Caki2 (cell line): ENCODE data around the gene RAB6B. TPM values are rescaled to one million over a fixed set of nuclear protein-coding genes. Genes with fewer than 3 reads are reported as not detected.

ENCODE experiments used
- DNase-seq: peaks from one replicate; pipeline ENCODE4 v3.0.0-alpha.2; 2015; ENCODE audit warnings: low read depth
- in situ Hi-C: cut with HindIII; loops from 2 replicates; pipeline ENCODE4 v1.10.0; 2016; ENCODE audit warnings: low sequenced_read_pairs, low pct_unique_long_range_greater_than_20kb, mixed read lengths
- total RNA-seq: library from RNA; depleted of rRNA; stranded (reverse); fragments of >200 nt; shearing (Covaris generic); gene quantifications from 2 replicates; pipeline ENCODE4 v1.2.3, GENCODE V29; 2014; ENCODE audit warnings: low replicate concordance

RAB6B gene
- total RNA-seq, 1 experiment from 2014 or later = 0.07 TPM

- DNase-seq = no peak
- in situ Hi-C loops = no loop called here
Observed at GRCh38 chr3:133933097-133934024, 37.7 kb upstream of the RAB6B start.

DNA sequence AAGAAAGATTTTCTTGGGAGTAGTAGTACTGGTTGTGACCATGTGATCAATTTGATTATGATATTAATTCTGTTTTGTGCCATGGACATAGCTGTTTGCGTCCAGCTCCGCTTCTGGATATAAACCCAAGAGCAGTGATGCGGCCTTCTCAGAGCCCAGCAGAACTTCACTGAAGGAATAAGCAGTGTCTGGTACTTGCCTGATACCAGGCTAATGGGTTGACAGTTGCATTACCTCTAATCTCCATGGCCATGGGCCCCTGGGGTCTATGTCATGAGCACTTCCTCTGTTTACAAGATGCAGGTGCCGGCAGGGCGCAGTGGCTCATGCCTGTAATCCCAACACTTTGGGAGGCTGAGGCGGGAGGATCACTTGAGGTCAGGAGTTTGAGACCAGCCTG is 36.3 kb upstream of the RAB6B start:
- in situ Hi-C loops = no loop called here

GRCh38 chr3:133931084-133931483 is 35.4 kb upstream of the RAB6B start:
- DNase-seq = no peak
- in situ Hi-C loops = no loop called here

More for the DNA sequence above, 36.3 kb upstream of the RAB6B start:
- no peak for DNase-seq

GRCh38 chr3:133930341-133930933 is 34.8 kb upstream of the RAB6B start:
- in situ Hi-C loops = no loop called here

DNA sequence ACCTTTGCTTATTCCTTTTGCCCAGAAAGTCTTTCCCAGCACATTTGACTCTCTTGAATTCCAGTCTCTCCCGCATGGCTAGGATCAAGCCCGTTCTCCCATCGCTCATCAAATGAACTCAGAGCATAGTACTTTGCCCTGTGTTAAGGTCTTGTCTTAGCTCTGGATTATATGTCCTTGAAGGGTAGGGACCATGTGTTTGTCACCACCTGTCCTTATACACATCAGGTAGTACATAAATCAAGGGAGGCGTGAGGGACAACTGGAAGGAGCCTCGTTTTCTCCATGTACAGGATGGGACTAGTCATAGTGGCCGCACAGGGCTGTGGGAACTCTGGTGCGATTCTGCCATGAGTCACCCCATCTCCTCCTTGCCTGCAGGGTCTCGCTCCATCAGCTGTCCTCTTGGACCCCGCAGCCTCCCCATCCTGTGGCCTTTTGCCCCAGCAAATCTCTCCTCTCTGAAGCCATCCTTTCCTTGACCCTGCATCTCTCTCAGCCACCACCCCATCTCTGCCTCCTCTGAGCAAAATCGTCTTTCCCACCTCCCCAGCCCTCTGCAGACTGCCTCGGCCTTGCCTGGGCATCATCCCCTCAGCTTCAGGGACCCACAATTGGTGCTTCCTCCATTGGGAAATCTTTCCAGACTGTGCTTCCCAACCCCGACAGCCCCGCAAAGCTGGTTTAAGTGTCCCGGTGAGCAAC is 33.4 kb upstream of the RAB6B start:
- DNase-seq = no peak

More at GRCh38 chr3:133930341-133930933, 34.8 kb upstream of the RAB6B start:
- peak; percentile 33 for DNase-seq

DNA sequence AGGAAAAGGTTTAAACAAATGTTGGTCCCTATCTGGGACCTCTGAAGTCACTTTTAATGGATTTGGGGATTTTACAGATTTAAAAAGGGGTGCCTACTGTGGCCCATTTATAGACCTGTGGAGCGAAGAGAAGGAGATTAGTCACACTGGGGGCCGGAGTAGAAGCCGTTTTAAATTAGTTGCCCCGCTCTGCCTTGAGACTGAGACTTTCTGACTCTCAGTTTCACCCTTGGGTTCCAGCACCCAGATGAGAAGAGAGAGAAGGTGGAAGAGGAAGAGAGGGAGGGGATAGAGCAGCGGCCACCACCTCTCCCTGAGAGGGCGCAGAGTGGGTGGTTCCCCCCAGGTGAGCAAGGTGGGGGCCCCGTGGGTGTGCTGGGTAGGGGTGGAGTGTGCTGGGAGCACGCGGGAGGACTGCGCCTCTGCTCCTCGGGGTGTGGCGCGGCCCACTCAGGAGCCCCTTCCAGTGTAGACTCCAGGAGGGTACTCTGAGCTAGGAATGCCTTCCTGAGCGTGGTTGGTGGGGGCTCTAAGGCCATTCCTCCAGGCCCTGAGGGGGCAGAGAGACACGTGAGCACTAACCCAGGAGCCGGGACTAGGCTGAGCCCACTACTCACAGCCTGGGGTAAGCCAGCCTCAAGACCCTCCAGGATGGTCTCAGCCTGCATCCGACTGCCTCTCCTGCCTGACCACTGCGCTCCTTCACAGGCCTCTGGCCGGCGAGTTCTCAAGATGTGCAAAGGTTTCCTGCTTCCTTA is 32.6 kb upstream of the RAB6B start:
- no peak for DNase-seq
- in situ Hi-C loops = no loop called here

More for the DNA sequence above, 33.4 kb upstream of the RAB6B start:
- in situ Hi-C loops = no loop called here

DNA sequence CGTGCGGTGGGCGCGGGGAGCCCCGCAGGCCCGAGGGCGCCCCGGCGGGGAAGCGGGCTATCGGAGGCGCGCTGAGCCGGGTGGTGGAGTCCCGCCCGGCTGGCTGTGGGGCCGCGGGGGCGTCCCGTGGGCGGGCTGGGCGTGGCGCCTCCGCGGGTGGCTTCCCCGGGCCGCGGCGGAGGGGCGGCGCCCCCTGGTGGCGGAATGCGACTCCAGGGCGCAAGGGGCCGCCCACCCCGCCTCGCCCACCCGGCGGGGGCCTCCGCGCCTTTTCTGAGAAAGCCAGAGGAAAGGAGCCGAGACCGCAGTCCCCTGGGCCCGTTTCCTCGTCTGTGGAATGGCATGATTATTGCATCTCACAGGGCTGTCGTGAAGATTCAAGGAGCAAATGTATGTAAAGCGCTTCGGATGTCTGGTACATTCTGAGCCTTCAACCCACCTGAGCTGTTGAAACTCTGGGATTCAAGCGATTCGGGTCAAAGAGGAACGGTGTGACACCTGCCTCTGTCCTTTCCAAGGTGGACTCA is 31.9 kb upstream of the RAB6B start:
- in situ Hi-C loops = no loop called here
- no peak for DNase-seq

- in situ Hi-C loops = no loop called here
Observed at GRCh38 chr3:133926736-133927539, 31.3 kb upstream of the RAB6B start.

GRCh38 chr3:133925960-133926735 is 30.5 kb upstream of the RAB6B start:
- no peak for DNase-seq
- in situ Hi-C loops = no loop called here

More at GRCh38 chr3:133926736-133927539, 31.3 kb upstream of the RAB6B start:
- DNase-seq = no peak

GRCh38 chr3:133924041-133924440 is 28.4 kb upstream of the RAB6B start:
- in situ Hi-C loops = no loop called here
- no peak for DNase-seq

- in situ Hi-C loops = no loop called here
- no peak for DNase-seq
Observed at GRCh38 chr3:133921592-133921991, 25.9 kb upstream of the RAB6B start.

DNA sequence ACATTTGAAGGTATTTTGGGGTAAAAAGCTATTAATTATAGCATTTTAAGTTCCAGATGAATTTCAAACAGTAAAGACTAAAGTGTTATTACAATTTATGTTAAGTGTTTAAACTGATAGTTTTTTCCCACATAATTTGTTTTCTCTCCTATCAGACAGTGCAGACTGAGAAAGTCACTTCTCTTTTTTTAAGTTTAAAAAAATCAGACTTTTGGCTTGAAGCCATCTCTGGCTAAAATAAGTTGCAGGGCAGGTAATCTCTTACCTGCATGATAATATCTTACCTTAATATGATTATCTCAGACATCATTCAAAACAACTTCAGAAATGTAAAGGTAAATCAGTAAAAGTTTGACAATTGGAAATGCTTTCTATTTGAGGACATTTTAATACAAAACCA is 21.5 kb upstream of the RAB6B start:
- in situ Hi-C loops = no loop called here
- no peak for DNase-seq

DNA sequence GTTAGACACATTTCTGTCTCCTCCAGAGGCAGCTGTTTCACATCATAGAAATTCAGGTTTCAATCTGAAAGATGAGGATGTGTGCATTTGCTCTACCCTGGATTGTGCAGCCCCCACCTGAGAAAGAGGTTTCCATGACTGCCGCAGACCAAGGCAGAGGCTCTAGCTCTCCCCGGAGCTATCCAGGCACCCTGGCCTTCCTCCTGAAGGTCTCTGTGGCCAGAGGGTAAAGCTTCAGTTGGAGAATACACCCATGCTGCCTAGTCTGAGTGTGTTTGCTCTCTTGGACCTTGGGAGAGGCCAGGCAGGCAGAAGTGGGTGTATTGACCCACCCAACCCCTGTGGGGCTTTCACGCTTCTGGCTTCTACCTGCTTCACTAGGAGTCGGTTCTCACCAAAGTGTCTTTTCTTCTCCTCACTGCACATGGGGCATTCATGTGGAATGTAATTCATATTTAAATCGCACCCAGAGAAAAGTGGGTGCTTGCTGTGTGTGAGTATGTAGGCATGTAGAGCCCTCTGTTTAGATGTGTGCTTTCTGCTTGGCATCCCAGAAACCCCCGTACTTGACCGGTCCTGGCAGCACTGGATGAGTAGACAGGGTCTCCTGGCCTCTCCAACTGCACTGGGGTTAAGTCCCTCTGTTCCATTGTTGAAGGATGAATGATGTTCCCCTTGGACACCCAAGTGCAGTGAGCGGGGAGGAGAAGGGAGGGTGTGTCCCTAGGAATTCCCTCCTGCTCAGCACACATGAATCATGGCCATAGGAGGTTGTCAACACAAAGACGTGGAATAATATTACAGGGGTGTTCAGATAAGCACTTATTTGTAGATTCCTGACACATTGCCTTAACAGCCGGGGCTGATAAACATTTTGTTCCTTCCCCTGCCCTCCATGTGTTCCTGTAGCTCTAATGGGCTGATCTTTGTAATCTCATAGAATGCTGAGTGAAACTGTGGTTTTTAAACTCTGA is 20.3 kb upstream of the RAB6B start:
- in situ Hi-C loops = no loop called here
- peak; percentile 13 for DNase-seq

- in situ Hi-C loops = no loop called here
- DNase-seq = no peak
Observed at GRCh38 chr3:133914839-133915600, 19.3 kb upstream of the RAB6B start.

- no peak for DNase-seq
- in situ Hi-C loops = no loop called here
Observed at GRCh38 chr3:133910422-133910821, 14.7 kb upstream of the RAB6B start.
